Activated CD8-positive, alpha-beta T cell treated with anti-CD3 and anti-CD28 coated beads for 36 hours (primary cell): ENCODE data around the gene GRID1. TPM values are rescaled to one million over a fixed set of nuclear protein-coding genes. Genes with fewer than 3 reads are reported as not detected.

Experiments
- ATAC-seq: fragments of 200-7000 bp; cut with Tn5 transposase; one replicate; pipeline ENCODE4 v1.10.0; 2021; ENCODE audit warnings: mild to moderate bottlenecking, moderate library complexity
- CTCF ChIA-PET: fragments of 350-600 bp; sonication (Branson Sonifier 250); formaldehyde crosslinking; loops from one replicate; lab custom pipeline; 2021; ENCODE audit warnings: antibody characterized with exemption; lab: Charles Lee
- POLR2A ChIA-PET: fragments of 350-600 bp; sonication (Branson Sonifier 250); formaldehyde crosslinking; loops from one replicate; lab custom pipeline; 2021; ENCODE audit warnings: antibody characterized with exemption; lab: Charles Lee
- DNase-seq: peaks from one replicate; pipeline ENCODE4 v3.0.0-alpha.2; 2020
- H3K27ac Mint-ChIP-seq: one replicate; pipeline ENCODE4 v1.8.0; 2021; ENCODE audit warnings: mild to moderate bottlenecking, mixed read lengths
- H3K27me3 Mint-ChIP-seq: one replicate; pipeline ENCODE4 v1.8.0; 2021; ENCODE audit warnings: mixed read lengths
- H3K36me3 Mint-ChIP-seq: one replicate; pipeline ENCODE4 v1.8.0; 2021; ENCODE audit warnings: low read depth, mixed read lengths
- H3K4me1 Mint-ChIP-seq: one replicate; pipeline ENCODE4 v1.8.0; 2021; ENCODE audit warnings: low read depth, mixed read lengths
- H3K4me3 Mint-ChIP-seq: one replicate; pipeline ENCODE4 v1.8.0; 2021; ENCODE audit warnings: mild to moderate bottlenecking, moderate library complexity, mixed read lengths
- H3K9me3 Mint-ChIP-seq: one replicate; pipeline ENCODE4 v1.8.0; 2021; ENCODE audit warnings: mixed read lengths
- intact Hi-C: fragments of 100-400 bp; cut with micrococcal nuclease; formaldehyde crosslinking; loops from one replicate; pipeline ENCODE4 v1.10.0; 2022
- total RNA-seq, 2 experiments: library from RNA; stranded (reverse); gene quantifications; one replicate each; pipeline ENCODE4 v1.2.3, GENCODE V29; 2021
- TF ChIP-seq, protein P1 (sequence below): fragments of 200-600 bp; IDR thresholded peaks from one replicate; pipeline ENCODE4 v1.8.0; 2022; ENCODE audit warnings: antibody characterized with exemption, mild to moderate bottlenecking

GRID1 gene
- total RNA-seq, 2 experiments from 2014 or later, result not detected

DNA sequence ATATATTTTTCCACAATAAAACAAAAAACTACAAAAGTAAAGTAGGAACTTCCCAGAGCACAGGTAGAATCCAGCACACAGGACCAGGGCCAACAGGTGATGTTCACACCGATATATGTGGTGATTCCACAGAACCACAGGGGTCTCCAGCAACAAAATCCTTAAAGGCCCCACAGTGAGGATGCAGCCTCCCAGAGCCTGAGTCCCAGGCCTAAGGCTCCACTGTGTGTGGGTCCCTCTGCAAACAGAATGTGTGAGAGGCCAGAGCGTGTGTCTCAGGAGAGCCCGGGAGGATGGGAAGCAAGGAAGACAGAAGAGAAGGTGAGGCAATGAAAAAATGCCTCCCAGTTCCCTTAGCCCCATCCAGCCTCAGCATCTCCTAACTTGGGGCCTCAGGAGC, 173.9 kb downstream of the GRID1 start:
- no peak overlapping the region for H3K4me3 Mint-ChIP-seq
- H3K36me3 Mint-ChIP-seq, result no peaks in the 10 kb centered on the region
- no peaks in the 10 kb centered on the region for H3K4me1 Mint-ChIP-seq
- DNase-seq (no peak), ATAC-seq (no peak)
- no peak overlapping the region for H3K27ac Mint-ChIP-seq
- POLR2A ChIA-PET, result no interaction called here
- H3K27me3 Mint-ChIP-seq, result no peaks in the 10 kb centered on the region
- TF ChIP-seq, protein P1, sequence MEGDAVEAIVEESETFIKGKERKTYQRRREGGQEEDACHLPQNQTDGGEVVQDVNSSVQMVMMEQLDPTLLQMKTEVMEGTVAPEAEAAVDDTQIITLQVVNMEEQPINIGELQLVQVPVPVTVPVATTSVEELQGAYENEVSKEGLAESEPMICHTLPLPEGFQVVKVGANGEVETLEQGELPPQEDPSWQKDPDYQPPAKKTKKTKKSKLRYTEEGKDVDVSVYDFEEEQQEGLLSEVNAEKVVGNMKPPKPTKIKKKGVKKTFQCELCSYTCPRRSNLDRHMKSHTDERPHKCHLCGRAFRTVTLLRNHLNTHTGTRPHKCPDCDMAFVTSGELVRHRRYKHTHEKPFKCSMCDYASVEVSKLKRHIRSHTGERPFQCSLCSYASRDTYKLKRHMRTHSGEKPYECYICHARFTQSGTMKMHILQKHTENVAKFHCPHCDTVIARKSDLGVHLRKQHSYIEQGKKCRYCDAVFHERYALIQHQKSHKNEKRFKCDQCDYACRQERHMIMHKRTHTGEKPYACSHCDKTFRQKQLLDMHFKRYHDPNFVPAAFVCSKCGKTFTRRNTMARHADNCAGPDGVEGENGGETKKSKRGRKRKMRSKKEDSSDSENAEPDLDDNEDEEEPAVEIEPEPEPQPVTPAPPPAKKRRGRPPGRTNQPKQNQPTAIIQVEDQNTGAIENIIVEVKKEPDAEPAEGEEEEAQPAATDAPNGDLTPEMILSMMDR, result no peak
- H3K9me3 Mint-ChIP-seq, result no peaks in the 10 kb centered on the region
- intact Hi-C loops, result no loop called here
- CTCF ChIA-PET, result no interaction called here

DNA sequence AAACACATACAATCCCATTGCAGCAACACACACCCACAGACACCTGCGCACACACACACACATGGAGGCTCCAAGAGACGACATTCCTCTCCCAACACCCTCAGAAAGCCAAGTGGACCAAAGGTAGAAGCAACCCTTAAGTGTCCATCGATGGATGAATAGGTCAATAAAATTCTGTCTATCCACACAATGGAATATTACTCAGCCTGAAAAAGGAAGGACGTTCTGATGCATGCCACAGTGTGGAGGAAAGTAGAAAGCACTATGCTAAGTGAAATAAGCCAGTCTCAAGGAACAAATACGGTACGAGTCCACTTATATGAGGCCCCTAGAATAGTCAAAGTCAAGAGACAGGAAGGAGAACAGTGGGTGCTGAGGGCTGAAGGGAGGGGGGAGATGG, 174.4 kb downstream of the GRID1 start:
- TF ChIP-seq, protein P1, result no peak
- intact Hi-C loops, result no loop called here
- no peaks in the 10 kb centered on the region for H3K36me3 Mint-ChIP-seq
- ATAC-seq (no peak), DNase-seq (no peak)
- H3K4me1 Mint-ChIP-seq, result no peaks in the 10 kb centered on the region
- CTCF ChIA-PET, result no interaction called here
- no peak overlapping the region for H3K4me3 Mint-ChIP-seq
- no peak overlapping the region for H3K27ac Mint-ChIP-seq
- H3K27me3 Mint-ChIP-seq, result no peaks in the 10 kb centered on the region
- POLR2A ChIA-PET, result no interaction called here
- H3K9me3 Mint-ChIP-seq, result no peaks in the 10 kb centered on the region

DNA sequence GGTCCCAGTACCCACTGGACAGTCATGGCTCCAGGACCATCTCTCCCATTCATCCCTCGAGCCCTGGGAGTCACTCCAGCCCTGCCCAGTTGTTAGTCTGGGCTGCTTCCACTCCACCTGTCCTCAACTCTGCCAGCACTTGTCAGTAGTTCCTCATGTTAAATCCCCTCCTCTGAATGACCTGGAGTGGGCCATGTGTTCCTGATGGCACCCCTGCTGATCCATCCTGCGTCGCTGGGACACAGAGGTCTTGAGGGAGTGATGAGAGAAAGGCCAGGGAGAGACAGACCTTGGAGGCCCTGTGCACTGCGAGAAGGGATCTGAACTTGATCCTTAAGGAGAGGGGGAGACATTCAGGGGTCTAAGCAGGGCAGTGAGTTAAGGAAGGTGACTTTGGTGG, 174.9 kb downstream of the GRID1 start:
- no peak overlapping the region for H3K27ac Mint-ChIP-seq
- no peak overlapping the region for H3K4me3 Mint-ChIP-seq
- H3K9me3 Mint-ChIP-seq, result no peaks in the 10 kb centered on the region
- ATAC-seq (no peak), DNase-seq (no peak)
- POLR2A ChIA-PET, result no interaction called here
- TF ChIP-seq, protein P1, result no peak
- CTCF ChIA-PET, result no interaction called here
- intact Hi-C loops, result no loop called here
- H3K36me3 Mint-ChIP-seq, result no peaks in the 10 kb centered on the region
- H3K27me3 Mint-ChIP-seq, result no peaks in the 10 kb centered on the region
- no peaks in the 10 kb centered on the region for H3K4me1 Mint-ChIP-seq

DNA sequence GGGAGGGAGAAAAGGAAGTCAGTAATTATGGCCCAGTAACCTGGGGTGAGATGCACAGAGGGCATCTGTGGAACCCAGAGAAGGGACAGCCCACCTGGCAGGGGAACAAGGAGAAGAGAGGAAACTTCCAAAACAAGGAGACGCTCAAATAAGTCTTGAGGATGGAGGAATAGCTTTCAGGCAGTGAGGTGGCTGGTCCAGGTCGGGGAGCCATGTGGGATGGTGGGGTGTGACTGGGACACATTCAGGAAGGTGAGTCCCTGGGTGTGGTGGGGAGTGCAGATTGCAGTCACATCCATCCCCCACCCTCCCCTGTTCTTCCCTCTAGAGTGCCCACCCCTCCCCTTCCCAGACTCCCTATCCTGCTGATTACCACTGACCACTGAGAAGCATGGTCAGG, 175.4 kb downstream of the GRID1 start:
- H3K27ac Mint-ChIP-seq, result no peak overlapping the region
- ATAC-seq (no peak), DNase-seq (no peak)
- no peak overlapping the region for H3K4me3 Mint-ChIP-seq
- ChIA-PET CTCF (no interaction called here), POLR2A (no interaction called here)
- TF ChIP-seq, protein P1, result no peak
- H3K36me3 Mint-ChIP-seq, result no peaks in the 10 kb centered on the region
- no peaks in the 10 kb centered on the region for H3K9me3 Mint-ChIP-seq
- no peaks in the 10 kb centered on the region for H3K27me3 Mint-ChIP-seq
- H3K4me1 Mint-ChIP-seq, result no peaks in the 10 kb centered on the region
- intact Hi-C loops, result no loop called here

DNA sequence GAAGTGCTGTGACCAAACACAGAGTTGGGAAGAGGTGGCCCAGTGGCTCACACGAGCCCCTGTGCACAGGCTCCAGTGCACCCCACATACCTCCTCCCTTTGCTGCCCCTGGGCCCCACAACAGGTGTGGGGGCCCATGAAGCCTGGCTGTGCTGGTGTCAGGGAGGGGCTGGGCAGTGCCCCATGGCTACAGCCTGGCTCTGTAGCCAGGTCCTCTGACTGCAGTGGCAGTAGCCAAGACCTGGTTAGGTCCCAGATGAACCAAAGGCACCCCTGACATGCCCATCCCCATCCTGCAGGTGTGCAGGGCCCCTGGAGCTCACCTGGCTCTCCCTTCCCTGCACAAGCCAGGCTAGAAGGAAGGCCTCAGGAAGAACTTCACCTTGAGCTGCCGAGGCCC, 176.3 kb downstream of the GRID1 start:
- CTCF ChIA-PET, result no interaction called here
- Mint-ChIP-seq H3K4me1 (no peaks in the 10 kb centered on the region), H3K9me3 (no peaks in the 10 kb centered on the region), H3K27me3 (no peaks in the 10 kb centered on the region), H3K4me3 (no peak overlapping the region), H3K27ac (no peak overlapping the region), H3K36me3 (no peaks in the 10 kb centered on the region)
- TF ChIP-seq, protein P1, result no peak
- no peak for ATAC-seq
- POLR2A ChIA-PET, result no interaction called here
- intact Hi-C loops, result no loop called here
- no peak for DNase-seq
